Neuronal stem cell (in vitro differentiated cells): ENCODE results near the gene HOXC9.

Experiments used
- DNase-seq: peaks from one replicate; pipeline ENCODE4 v3.0.0-alpha.2; 2013; ENCODE audit warnings: low spot score
- H2AFZ ChIP-seq: one replicate; pipeline ENCODE4 v1.6.1; 2013; ENCODE audit warnings: mild to moderate bottlenecking, low read length, inconsistent platforms
- H2AK5ac ChIP-seq: 2 replicates; pipeline ENCODE4 v1.6.1; 2013; ENCODE audit warnings: low read depth, mild to moderate bottlenecking, inconsistent platforms, low read length, moderate library complexity, mixed read lengths
- H2BK120ac ChIP-seq: 2 replicates; pipeline ENCODE4 v1.6.1; 2013; ENCODE audit warnings: low read depth, mild to moderate bottlenecking, inconsistent platforms, low read length, moderate library complexity, mixed read lengths
- H2BK12ac ChIP-seq: one replicate; pipeline ENCODE4 v1.6.1; 2013; ENCODE audit warnings: low read length, inconsistent platforms
- H2BK15ac ChIP-seq: 2 replicates; pipeline ENCODE4 v1.6.1; 2013; ENCODE audit warnings: mild to moderate bottlenecking, low read length, inconsistent platforms, mixed read lengths
- H2BK5ac ChIP-seq: one replicate; pipeline ENCODE4 v1.6.1; 2013; ENCODE audit warnings: inconsistent platforms, mild to moderate bottlenecking, low read length, moderate library complexity
- H3K14ac ChIP-seq: one replicate; pipeline ENCODE4 v1.6.1; 2013; ENCODE audit warnings: low read length, inconsistent platforms
- H3K18ac ChIP-seq: 2 replicates; pipeline ENCODE4 v1.6.1; 2013; ENCODE audit warnings: low read length, inconsistent platforms
- H3K23ac ChIP-seq: 2 replicates; pipeline ENCODE4 v1.6.1; 2013; ENCODE audit warnings: low read depth, mild to moderate bottlenecking, mixed read lengths, low read length, inconsistent platforms; ENCODE audit not compliant: poor library complexity
- H3K27ac ChIP-seq: replicated peaks from 3 replicates; pipeline ENCODE4 v1.5.1; 2013; ENCODE audit warnings: low read length, inconsistent platforms
- H3K27me3 ChIP-seq, 3 experiments: 2 replicates each; pipeline ENCODE4 v1.6.1; 2013; ENCODE audit warnings: low read length in 3 of 3, mild to moderate bottlenecking in 2 of 3, inconsistent platforms in 1 of 3, low read depth in 1 of 3, mixed read lengths in 1 of 3, moderate library complexity in 1 of 3; ENCODE audit not compliant: control insufficient read depth in 3 of 3, insufficient read depth in 3 of 3
- H3K36me3 ChIP-seq, 2 donors: replicated peaks in 1 of 2; 2 replicates each; pipeline ENCODE4 v1.6.1; 2013; ENCODE audit warnings: low read length in 2 of 2; ENCODE audit not compliant: control insufficient read depth in 2 of 2, insufficient read depth in 2 of 2
- H3K4ac ChIP-seq: 2 replicates; pipeline ENCODE4 v1.6.1; 2013; ENCODE audit warnings: inconsistent platforms, mild to moderate bottlenecking, low read length, moderate library complexity
- H3K4me1 ChIP-seq, 2 donors: 1 replicate in 1 of 2; 2 replicates in 1 of 2; pipeline ENCODE4 v1.6.1; 2013; ENCODE audit warnings: low read length in 2 of 2, low read depth in 1 of 2; ENCODE audit not compliant: control insufficient read depth in 2 of 2, insufficient read depth in 1 of 2
- H3K4me2 ChIP-seq: one replicate; pipeline ENCODE4 v1.6.1; 2013; ENCODE audit warnings: mild to moderate bottlenecking, low read length, inconsistent platforms; ENCODE audit not compliant: insufficient read depth, poor library complexity, severe bottlenecking
- H3K4me3 ChIP-seq, 2 donors: 2 replicates each; pipeline ENCODE4 v1.5.1; 2013; ENCODE audit warnings: low read length in 2 of 2, mild to moderate bottlenecking in 2 of 2, inconsistent platforms in 1 of 2, moderate library complexity in 1 of 2
- H3K79me1 ChIP-seq: one replicate; pipeline ENCODE4 v1.6.1; 2013; ENCODE audit warnings: low read depth, mild to moderate bottlenecking, inconsistent platforms, low read length, moderate library complexity
- H3K9ac ChIP-seq: one replicate; pipeline ENCODE4 v1.6.1; 2013; ENCODE audit warnings: mild to moderate bottlenecking, low read depth, low read length, inconsistent platforms; ENCODE audit not compliant: poor library complexity
- H3K9me3 ChIP-seq, 2 donors: replicated peaks in 1 of 2; 2 replicates each; pipeline versions ENCODE3 to v1.6.1; 2013; ENCODE audit warnings: low read length in 2 of 2, mild to moderate bottlenecking in 2 of 2, inconsistent platforms in 1 of 2, low read depth in 1 of 2, mixed read lengths in 1 of 2, moderate library complexity in 1 of 2; ENCODE audit not compliant: control insufficient read depth in 2 of 2, insufficient read depth in 1 of 2
- H4K8ac ChIP-seq: one replicate; pipeline ENCODE4 v1.6.1; 2013; ENCODE audit warnings: low read depth, mild to moderate bottlenecking, inconsistent platforms, low read length, moderate library complexity
- H4K91ac ChIP-seq: one replicate; pipeline ENCODE4 v1.6.1; 2013; ENCODE audit warnings: low read length, low read depth, mild to moderate bottlenecking, inconsistent platforms; ENCODE audit not compliant: poor library complexity
- whole genome bisulfite sequencing, 2 donors: extraction: QIAGEN DNeasy Blood & Tissue Kit; methylation state at CpG; one replicate each; pipeline ENCODE4 v1.1.7; 2013; ENCODE audit warnings: missing lambda C conversion rate in 2 of 2, mixed read lengths in 1 of 2; ENCODE audit not compliant: insufficient read length in 2 of 2, insufficient replicate concordance in 1 of 2; ENCODE audit errors: extremely low coverage in 2 of 2; 5-methylcytosine and 5-hydroxymethylcytosine counted together

The HOXC9 gene

GRCh38 chr12:54010053-54010971, 10.4 kb downstream of the HOXC9 start:
- Histone ChIP-seq H4K8ac (no peak overlapping the region), H3K4ac (no peak overlapping the region), H3K79me1 (peaks cover 2% of the 10 kb centered on the region), H2AFZ (no peak overlapping the region), H4K91ac (no peak overlapping the region), H3K4me2 (no peak overlapping the region), H2BK120ac (no peak overlapping the region), H3K36me3 (no peaks in the 10 kb centered on the region), H2BK15ac (no peak overlapping the region), H3K9me3 (no peaks in the 10 kb centered on the region), H2BK5ac (no peak overlapping the region), H3K14ac (no peak overlapping the region), H2AK5ac (no peak overlapping the region), H3K23ac (no peak overlapping the region), H3K9ac (no peak overlapping the region), H3K4me1 (no peaks in the 10 kb centered on the region), H3K27me3 (peaks cover 57 to 95% (median 94%) of the 10 kb centered on the region in 3 experiments), H2BK12ac (no peak overlapping the region), H3K4me3 (no peak overlapping the region), H3K18ac (no peak overlapping the region), H3K27ac (no peak overlapping the region)
- WGBS, 2 donors, result no CpG with 5 or more reads among the region's 10 CpGs
- DNase-seq, result no peak

- no peak overlapping the region for H3K27ac ChIP-seq
- H2BK12ac ChIP-seq, result no peak overlapping the region
- H3K14ac ChIP-seq, result no peak overlapping the region
- peaks cover 2% of the 10 kb centered on the region for H3K79me1 ChIP-seq
- no peak overlapping the region for H4K8ac ChIP-seq
- H3K4ac ChIP-seq, result no peak overlapping the region
- H2BK120ac ChIP-seq, result no peak overlapping the region
- no peak overlapping the region for H2BK5ac ChIP-seq
- H2BK15ac ChIP-seq, result no peak overlapping the region
- H3K27me3 ChIP-seq, result peaks cover 56 to 96% (median 94%) of the 10 kb centered on the region in 3 experiments
- no peak overlapping the region for H2AK5ac ChIP-seq
- no CpG with 5 or more reads among the region's 17 CpGs for WGBS, 2 donors
- no peak overlapping the region for H2AFZ ChIP-seq
- no peak overlapping the region for H3K4me3 ChIP-seq
- H3K4me1 ChIP-seq, result no peaks in the 10 kb centered on the region
- H3K18ac ChIP-seq, result no peak overlapping the region
- no peak overlapping the region for H3K4me2 ChIP-seq
- H3K9ac ChIP-seq, result no peak overlapping the region
- H4K91ac ChIP-seq, result no peak overlapping the region
- H3K23ac ChIP-seq, result no peak overlapping the region
- DNase-seq, result no peak
- no peaks in the 10 kb centered on the region for H3K36me3 ChIP-seq
- no peaks in the 10 kb centered on the region for H3K9me3 ChIP-seq
These were observed 11.2 kb downstream of the HOXC9 start for GRCh38 chr12:54010972-54011664.

- Histone ChIP-seq H3K4me3 (no peak overlapping the region), H2BK12ac (no peak overlapping the region), H3K4me2 (no peak overlapping the region), H3K9me3 (no peaks in the 10 kb centered on the region), H3K9ac (no peak overlapping the region), H2AFZ (no peak overlapping the region), H2BK120ac (no peak overlapping the region), H3K4ac (no peak overlapping the region), H3K18ac (no peak overlapping the region), H4K91ac (no peak overlapping the region), H3K23ac (no peak overlapping the region), H2AK5ac (no peak overlapping the region), H3K27ac (no peak overlapping the region), H3K27me3 (peaks cover 54 to 96% (median 94%) of the 10 kb centered on the region in 3 experiments), H3K36me3 (no peaks in the 10 kb centered on the region), H4K8ac (no peak overlapping the region), H3K4me1 (no peaks in the 10 kb centered on the region), H3K14ac (no peak overlapping the region), H2BK15ac (no peak overlapping the region), H2BK5ac (no peak overlapping the region), H3K79me1 (peaks cover 2% of the 10 kb centered on the region)
- no peak for DNase-seq
- no CpG with 5 or more reads among the region's 14 CpGs for WGBS, 2 donors
These were observed 11.9 kb downstream of the HOXC9 start for GRCh38 chr12:54011665-54012532.
